ENCODE results near the gene NELFB.

The NELFB gene

GRCh38 chr9:137315581-137316011 is 60.5 kb downstream of the NELFB start:
- TF ChIP-seq CTCF (IDR thresholded peaks at IDR 0.05; ENCODE audit: insufficient read depth, low read length, missing control alignments), result no peak
- ChIA-PET CTCF (interaction anchor here (1.4 kb wide), 1 partner anchor 107 kb away, joined by 5 read pairs; the partner anchor contains the start of genes EXD3 and NOXA1), POLR2A (interaction anchor here (1.4 kb wide), 1 partner anchor 75 kb away, joined by 5 read pairs; the partner anchor contains the start of gene TUBB4B)
- no peak overlapping the region for H3K4me3 ChIP-seq (ENCODE audit: low read depth, low read length)
- no peak for DNase-seq (ENCODE audit: low read depth, low spot score)

GRCh38 chr9:137316012-137316981 is 61.2 kb downstream of the NELFB start:
- no peak for TF ChIP-seq CTCF (IDR thresholded peaks at IDR 0.05; ENCODE audit: insufficient read depth, low read length, missing control alignments)
- ChIA-PET POLR2A (interaction anchor here (1.4 kb wide), 1 partner anchor 75 kb away, joined by 5 read pairs; the partner anchor contains the start of gene TUBB4B), CTCF (interaction anchor here (1.1 to 1.4 kb wide), 2 partner anchors 107 to 109 kb away, joined by 3 to 5 read pairs; partner anchors contain the start of genes EXD3 and NOXA1)
- no peak overlapping the region for H3K4me3 ChIP-seq (ENCODE audit: low read depth, low read length)
- no peak for DNase-seq (ENCODE audit: low read depth, low spot score)

DNA sequence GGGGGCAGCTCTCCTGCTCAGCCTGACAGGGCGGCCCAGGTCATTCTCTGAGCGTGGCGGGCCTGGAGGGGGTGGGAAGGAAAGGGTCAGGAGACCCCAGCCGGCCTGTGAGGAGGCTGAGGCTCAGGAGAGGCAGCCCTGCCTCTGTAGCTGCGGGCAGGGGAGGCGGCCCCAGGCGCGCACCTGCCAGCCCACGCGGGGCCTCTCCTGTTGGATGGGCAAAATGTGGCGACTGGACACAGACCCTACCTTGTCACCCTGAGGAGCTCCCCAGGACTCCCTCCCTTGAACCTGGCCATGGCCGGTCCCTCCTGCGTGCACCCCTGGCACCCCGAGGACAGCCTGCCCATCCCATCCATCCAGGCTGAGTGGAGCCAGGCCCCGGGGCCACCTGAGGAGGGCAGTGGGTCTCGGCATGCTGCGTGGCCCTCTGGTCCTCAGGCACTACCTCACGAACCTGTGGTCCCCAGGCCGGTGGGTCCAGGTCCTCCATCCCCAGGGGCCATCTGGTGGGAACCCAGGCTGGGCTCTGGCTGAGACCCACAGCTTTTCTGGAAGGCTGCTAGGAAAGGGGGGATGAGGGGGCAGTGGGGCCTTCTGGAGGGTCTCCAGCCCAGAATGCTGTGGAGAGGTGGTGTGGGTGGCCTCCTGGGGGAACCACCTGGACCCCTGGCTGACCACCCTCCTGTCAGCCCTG is 62.0 kb downstream of the NELFB start:
- no peak for DNase-seq (ENCODE audit: low read depth, low spot score)
- ChIA-PET CTCF (interaction anchor here (1.1 to 1.4 kb wide), 2 partner anchors 106 to 108 kb away, joined by 3 to 5 read pairs; partner anchors contain the start of genes EXD3 and NOXA1), POLR2A (interaction anchor here (1.4 kb wide), 1 partner anchor 76 kb away, joined by 5 read pairs; the partner anchor contains the start of gene TUBB4B)
- H3K4me3 ChIP-seq (ENCODE audit: low read depth, low read length), result no peak overlapping the region
- TF ChIP-seq CTCF (IDR thresholded peaks at IDR 0.05; ENCODE audit: insufficient read depth, low read length, missing control alignments), result no peak

DNA sequence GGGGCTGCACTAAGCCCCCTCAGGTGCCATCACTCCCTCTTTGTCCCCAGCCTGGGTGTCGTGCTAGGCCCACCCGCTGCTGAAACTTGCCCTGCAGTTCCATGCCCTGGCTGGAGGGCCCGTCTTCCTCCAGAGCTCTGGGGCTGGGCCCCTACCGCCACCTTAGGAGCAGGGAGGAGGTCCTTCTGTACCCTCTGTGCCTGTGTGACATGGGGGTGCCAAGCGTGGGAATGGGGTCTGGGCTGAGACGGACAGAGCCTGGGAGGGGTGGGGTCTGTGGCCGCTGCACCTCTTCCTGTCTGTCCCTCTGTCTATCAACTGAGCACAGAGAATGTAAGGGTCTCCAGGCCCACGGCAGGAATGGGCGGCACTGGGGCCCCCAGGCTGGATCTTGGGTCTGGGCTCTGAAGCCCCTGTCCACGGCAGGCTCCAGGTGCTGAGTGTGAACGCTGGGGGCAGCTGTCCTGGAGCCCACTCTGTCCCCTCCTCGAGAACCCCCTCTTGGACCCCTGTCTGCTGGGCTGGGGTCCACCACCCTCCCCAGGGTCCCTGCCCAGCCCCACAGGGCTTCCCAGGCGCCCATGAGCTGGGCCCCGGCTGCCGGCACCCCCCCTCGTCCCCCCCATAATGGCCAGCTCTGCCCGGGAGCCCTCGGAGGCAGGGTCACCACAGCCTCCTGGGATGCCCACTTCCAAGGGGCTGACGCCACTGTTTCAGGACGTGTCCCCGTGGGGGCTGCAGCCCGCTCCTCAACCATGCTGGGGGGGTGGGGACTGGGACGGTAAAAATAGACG is 62.8 kb downstream of the NELFB start:
- CTCF ChIA-PET, result interaction anchor here (0.7 to 1.1 kb wide), 2 partner anchors 16 to 107 kb away, joined by 3 to 4 read pairs; partner anchors contain the start of gene NRARP

More for the DNA sequence above, 62.8 kb downstream of the NELFB start:
- POLR2A ChIA-PET, result interaction anchor here (0.6 kb wide), 1 partner anchor 63 kb away, joined by 3 read pairs; no protein-coding TSS in a partner anchor
- H3K4me3 ChIP-seq (ENCODE audit: low read depth, low read length), result no peak overlapping the region
- TF ChIP-seq CTCF (IDR thresholded peaks at IDR 0.05; ENCODE audit: insufficient read depth, low read length, missing control alignments), result no peak
- DNase-seq (ENCODE audit: low read depth, low spot score), result no peak

Data from AG04449 (cell line).